ENCODE measurements around the gene JUN. TPM values are rescaled to one million over a fixed set of nuclear protein-coding genes. Genes with fewer than 3 reads are reported as not detected.

The JUN gene
- total and polyA plus RNA-seq, 2 of the 13 experiments (the other 11 are each of a cell fraction or from before 2014, with no cell fraction given) = 18.2 to 22.3 TPM

- TF ChIP-seq FOXC1 (CRISPR knock-in tag; IDR thresholded peaks at IDR 0.05; ENCODE audit: borderline replicate concordance) = no peak
Measured at GRCh38 chr1:58823481-58824010, 39.7 kb upstream of the JUN start (continued).

GRCh38 chr1:58821309-58821708 lies 37.5 kb upstream of the JUN start:
- CTCF ChIA-PET (ENCODE audit: low intra/inter-chr PET ratio, low total read pairs) = no interaction called here
- 45% methylated on average over 4 of the region's 4 CpGs for WGBS (ENCODE audit: low lambda C conversion rate)
- no peak overlapping the region for H3K4me2 ChIP-seq (ENCODE audit: low read depth, low read length)
- TF ChIP-seq ZNF563 (CRISPR knock-in tag; IDR thresholded peaks at IDR 0.05) = no peak
- no peak for TF ChIP-seq FIP1L1 (IDR thresholded peaks at IDR 0.05; ENCODE audit: borderline replicate concordance, insufficient read depth, low read depth, low read length)
- no peak for TF ChIP-seq ZNF576 (CRISPR knock-in tag; IDR thresholded peaks at IDR 0.05)
- no peak for TF ChIP-seq ZNF256 (CRISPR knock-in tag; conservative IDR thresholded peaks at IDR 0.05)
- no peak for TF ChIP-seq CHCHD3 (CRISPR knock-in tag; IDR thresholded peaks at IDR 0.05)
- TF ChIP-seq RNF2 (conservative IDR thresholded peaks at IDR 0.05; ENCODE audit: low read depth) = no peak
- no peak for TF ChIP-seq CEBPB (IDR thresholded peaks at IDR 0.05; ENCODE audit: borderline replicate concordance, low read depth, low read length)
- no peak for TF ChIP-seq ARNT (IDR thresholded peaks at IDR 0.05)
- no peak for TF ChIP-seq ZNF547 (CRISPR knock-in tag; IDR thresholded peaks at IDR 0.05)
- H4K20me1 ChIP-seq (ENCODE audit: insufficient read depth, low read length) = no peaks in the 10 kb centered on the region
- H3K9ac ChIP-seq (ENCODE audit: insufficient read depth, low read depth, low read length) = no peak overlapping the region
- H3K4me1 ChIP-seq (ENCODE audit: insufficient read depth, low read length) = peaks cover 21% of the 10 kb centered on the region
- no peak for ATAC-seq
- H2AFZ ChIP-seq (ENCODE audit: low read length) = no peak overlapping the region
- no peak for DNase-seq (ENCODE audit: low spot score)
- FAIRE-seq = no peak
- H3K4me3 ChIP-seq (replicated peaks in 1 of 3; ENCODE audit: insufficient read depth in 1 of 3, low read depth in 2 of 3, low read length in 3 of 3) = no peak overlapping the region
- H3K36me3 ChIP-seq (replicated peaks in 1 of 2; ENCODE audit: control insufficient read depth in 1 of 2, insufficient read depth in 2 of 2, low read length in 2 of 2) = no peaks in the 10 kb centered on the region
- peaks cover 0 to 1% of the 10 kb centered on the region in 2 experiments; a peak in 1 of 5 replicates for H3K27me3 ChIP-seq (ENCODE audit: control insufficient read depth in 1 of 2, insufficient read depth in 2 of 2, low read length in 2 of 2)
- no peaks in the 10 kb centered on the region for H3K9me3 ChIP-seq (ENCODE audit: low read length)
- in situ Hi-C loops (cut with HindIII; ENCODE audit: extremely low pct_ligation_motif_present, low pct_unique_long_range_greater_than_20kb) (no loop called here), intact Hi-C loops (cut with micrococcal nuclease; ENCODE audit: unreplicated experiment) (no loop called here)
- H3K79me2 ChIP-seq (ENCODE audit: insufficient read depth, low read length) = no peaks in the 10 kb centered on the region
- POLR2A ChIA-PET = no interaction called here
- no peak overlapping the region for H3K27ac ChIP-seq (ENCODE audit: extremely low read length, insufficient read depth, low read length)
- BruUV-seq (replicated peaks) = no TSS peak

Measured in HepG2 (cell line).